HG03064 (cell line): Measurements from ENCODE around the gene GPC3.
"Not testable (repeated sequence)": the region's sequence is repeated elsewhere in the genome, so short reads cannot be mapped to it uniquely, and the experiment has no call there.

ENCODE experiments used
- ATAC-seq: cut with Tn5 transposase; IDR thresholded peaks from one replicate; pipeline ENCODE4 v1.9.1; 2021; ENCODE audit warnings: low read depth; ENCODE audit not compliant: unreplicated experiment

GPC3 gene

GRCh38 chrX:133985164-133985966 is at the start of gene GPC3:
Gene GPC3, minus strand, starts transcription at chrX:133985594.
- ATAC-seq, result no peak

GRCh38 chrX:134032441-134032840 is 47.0 kb upstream of the GPC3 start:
- ATAC-seq, result no peak

DNA sequence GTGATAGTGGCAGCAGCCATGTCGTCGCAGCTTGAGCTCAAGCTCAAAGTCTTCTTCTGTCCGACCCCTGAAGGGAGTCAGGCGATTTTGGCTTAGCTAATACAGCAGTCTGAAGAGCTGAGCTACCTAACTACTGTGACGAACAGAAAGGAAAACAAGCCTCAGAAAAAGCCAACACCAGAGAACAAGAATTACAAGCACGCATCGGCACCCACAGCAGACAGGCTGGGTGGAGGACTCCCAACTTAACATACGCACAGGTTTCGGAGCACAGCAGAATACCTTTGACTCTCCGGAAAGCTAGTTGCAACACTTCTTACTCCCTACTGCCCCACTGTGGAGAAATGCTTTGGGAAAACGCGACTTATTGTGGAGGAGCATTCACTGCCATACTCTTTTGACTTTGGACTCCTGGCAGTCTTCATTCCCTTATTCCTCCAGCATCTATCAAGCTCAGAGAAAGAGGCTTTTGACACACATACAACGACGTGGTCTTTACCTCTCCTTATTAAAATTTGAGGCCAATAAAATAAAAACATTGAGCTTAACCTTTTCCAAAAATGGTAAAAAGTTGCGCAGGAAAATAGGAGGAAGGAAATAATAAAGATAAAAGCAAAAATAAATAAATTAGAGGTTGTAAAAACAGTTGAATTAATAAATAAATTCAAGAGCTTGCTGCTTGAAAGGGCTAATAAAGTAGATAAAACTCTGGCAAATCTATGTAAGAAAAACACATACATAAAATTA is 41.3 kb upstream of the GPC3 start:
- no peak for ATAC-seq

- no peak for ATAC-seq
Measured at GRCh38 chrX:134025986-134026545, 40.7 kb upstream of the GPC3 start.

GRCh38 chrX:134024686-134025377 is 39.4 kb upstream of the GPC3 start:
- ATAC-seq, result no peak

DNA sequence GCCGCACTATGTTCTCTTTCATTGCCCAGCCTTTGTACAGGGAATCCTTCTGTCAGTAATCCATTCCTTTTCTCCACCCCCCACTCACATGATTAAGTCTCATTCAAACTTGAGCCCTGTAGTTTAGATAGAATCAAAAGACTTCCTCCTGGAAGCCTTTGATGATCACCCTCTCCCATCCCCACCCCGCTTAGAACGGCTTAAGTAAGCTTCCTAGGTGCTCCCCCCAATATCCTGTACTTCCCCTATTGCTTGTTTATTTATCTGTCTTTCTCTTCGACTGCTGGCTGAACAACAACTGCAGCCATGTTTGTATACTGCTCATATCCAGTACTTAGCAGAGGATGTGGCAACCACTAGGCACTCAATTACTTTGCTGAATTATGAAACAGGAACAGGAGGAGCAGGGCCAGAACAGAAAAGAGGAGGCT is 38.5 kb upstream of the GPC3 start:
- ATAC-seq, result no peak

- no peak for ATAC-seq
Measured at GRCh38 chrX:134020910-134021309, 35.5 kb upstream of the GPC3 start.

DNA sequence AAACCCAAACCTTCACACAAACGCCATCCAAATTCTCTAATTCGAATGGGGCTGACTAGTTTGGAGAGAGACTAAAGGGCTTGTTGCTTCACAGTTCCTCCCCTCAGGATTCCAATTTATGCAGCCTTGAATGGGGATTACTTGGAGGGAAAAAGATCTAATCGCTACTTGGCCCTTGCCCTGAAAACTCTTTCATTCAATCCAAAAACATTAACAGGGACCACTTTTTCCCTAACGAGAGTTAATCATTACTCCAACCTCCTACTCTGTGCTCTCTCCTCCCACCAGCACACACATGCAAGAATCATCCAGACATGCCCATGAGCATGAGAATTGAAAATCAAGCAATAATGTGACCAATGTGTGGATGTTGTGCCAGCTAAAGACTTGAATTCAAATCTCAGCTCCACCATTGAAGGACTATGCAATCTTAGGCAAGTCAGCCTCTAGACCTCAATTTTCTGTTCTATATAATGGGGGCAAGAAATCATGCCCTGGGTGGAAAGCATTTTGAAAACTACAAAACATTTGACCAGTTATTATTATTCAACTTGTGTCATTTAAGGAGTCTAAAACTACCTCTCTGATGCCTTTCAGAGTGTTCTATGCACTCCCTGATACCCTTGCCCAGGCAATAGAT is 34.3 kb upstream of the GPC3 start:
- ATAC-seq, result no peak

GRCh38 chrX:134016309-134016708 is 30.9 kb upstream of the GPC3 start:
- not testable (repeated sequence) for ATAC-seq

DNA sequence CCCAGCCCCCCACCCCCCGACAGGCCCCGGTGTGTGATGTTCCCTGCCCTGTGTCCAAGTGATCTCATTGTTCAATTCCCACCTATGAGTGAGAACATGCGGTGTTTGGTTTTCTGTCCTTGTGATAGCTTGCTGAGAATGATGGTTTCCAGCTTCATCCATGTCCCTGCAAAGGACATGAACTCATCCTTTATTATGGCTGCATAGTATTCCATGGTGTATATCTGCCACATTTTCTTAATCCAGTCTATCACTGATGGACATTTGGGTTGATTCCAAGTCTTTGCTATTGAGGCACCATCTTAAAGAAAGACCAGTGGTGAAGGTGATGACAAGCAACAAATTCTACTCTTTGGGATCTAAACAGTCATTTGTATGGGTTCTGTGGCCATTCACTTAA is 30.1 kb upstream of the GPC3 start:
- ATAC-seq, result not testable (repeated sequence)

- ATAC-seq, result no peak
Measured at GRCh38 chrX:134013524-134013923, 28.1 kb upstream of the GPC3 start.

DNA sequence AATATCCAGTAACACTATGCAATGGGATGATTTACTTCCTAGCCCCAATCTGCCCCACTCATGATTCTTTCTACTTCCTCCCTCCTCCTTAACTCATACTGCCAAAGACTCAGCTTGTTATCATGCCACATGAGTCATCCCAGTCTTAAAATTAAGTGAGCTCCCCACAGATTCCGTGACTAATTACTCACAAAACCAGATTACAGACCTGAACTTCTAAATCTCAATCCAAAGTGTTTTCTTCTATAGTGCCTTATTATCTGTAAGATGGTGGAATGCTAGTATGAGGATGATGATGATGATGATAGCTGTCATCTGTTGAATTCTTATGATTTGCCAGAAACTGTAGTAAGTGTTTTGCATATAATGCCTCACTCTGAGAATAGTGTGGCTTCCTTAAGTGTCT is 27.7 kb upstream of the GPC3 start:
- ATAC-seq, result no peak

- no peak for ATAC-seq
Measured at GRCh38 chrX:134010690-134011089, 25.3 kb upstream of the GPC3 start.

- ATAC-seq, result no peak
Measured at GRCh38 chrX:134007716-134008115, 22.3 kb upstream of the GPC3 start.

- no peak for ATAC-seq
Measured at GRCh38 chrX:134006484-134007161, 21.2 kb upstream of the GPC3 start.

GRCh38 chrX:134004084-134004483 is 18.7 kb upstream of the GPC3 start:
- no peak for ATAC-seq

GRCh38 chrX:134002921-134003615 is 17.7 kb upstream of the GPC3 start:
- no peak for ATAC-seq

DNA sequence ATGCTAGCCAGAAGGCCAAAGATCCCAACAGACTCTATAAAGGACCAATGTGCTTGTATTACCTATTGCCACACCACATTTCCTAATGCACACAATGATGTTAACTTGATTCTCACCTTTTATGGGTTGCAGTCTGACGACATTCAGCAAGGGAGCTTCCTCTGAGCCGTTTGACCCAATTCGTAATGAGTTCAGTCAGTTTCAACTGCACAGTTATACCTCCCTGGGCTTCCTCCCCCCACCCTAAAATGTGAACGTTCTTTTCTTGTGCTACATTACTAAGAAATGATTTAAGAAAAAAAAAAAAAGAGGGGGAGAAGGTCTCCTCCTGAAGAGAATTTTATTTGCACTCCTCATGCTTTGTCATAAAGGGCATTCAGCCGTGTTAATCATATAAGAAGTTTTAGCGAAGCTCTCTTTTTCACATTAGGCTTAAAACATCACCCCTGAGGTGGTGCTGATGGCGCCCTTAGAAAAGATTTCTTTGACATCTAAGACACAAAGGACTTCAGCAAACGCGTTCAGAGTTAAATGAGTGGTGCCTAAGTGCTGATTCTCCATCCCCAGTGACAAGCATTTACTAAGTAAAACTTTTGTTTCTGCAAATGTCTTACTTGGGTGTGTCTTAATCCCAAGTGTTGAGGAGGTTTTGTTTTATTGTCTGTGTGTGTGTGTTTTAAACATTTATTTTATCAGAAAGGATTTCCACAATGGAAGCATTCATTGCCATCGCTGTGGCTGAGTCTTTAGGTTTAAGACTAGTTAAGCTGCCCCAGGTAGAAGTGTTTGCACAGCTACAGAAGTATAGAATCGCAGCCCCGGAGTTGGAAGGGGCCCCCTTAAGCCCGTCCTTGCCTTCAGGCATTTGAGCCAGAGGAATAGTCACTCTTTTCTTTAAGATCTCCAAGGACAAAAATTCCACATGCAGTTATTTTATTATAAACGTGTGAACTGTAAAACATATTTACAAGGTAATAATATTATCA is 15.2 kb upstream of the GPC3 start:
- ATAC-seq, result no peak
